Vagina (tissue), 2 donors: Measurements from ENCODE around the gene ROCK2. TPM values are rescaled to one million over a fixed set of nuclear protein-coding genes. Genes with fewer than 3 reads are reported as not detected.

Experiments
- DNase-seq, 2 donors: peaks; one replicate each; pipeline ENCODE4 v3.0.0-alpha.2; 2017; ENCODE audit errors: extremely low spot score in 2 of 2
- H3K27ac ChIP-seq: fragments of 200-600 bp; sonication (generic); one replicate; pipeline ENCODE4 v1.5.1; 2019
- H3K27me3 ChIP-seq: fragments of 200-600 bp; sonication (generic); one replicate; pipeline ENCODE4 v1.5.1; 2019
- H3K36me3 ChIP-seq, 2 donors: fragments of 200-600 bp; sonication (generic); one replicate each; pipeline ENCODE4 v1.5.1; 2017 to 2019
- H3K4me1 ChIP-seq: fragments of 200-600 bp; sonication (generic); one replicate; pipeline ENCODE4 v1.5.1; 2019
- H3K4me3 ChIP-seq, 2 donors: fragments of 200-600 bp; sonication (generic); 1 replicate in 1 of 2; 2 replicates in 1 of 2; pipeline ENCODE4 v1.5.1; 2016 to 2019
- H3K9me3 ChIP-seq: fragments of 200-600 bp; sonication (generic); one replicate; pipeline ENCODE4 v1.5.1; 2019
- CTCF ChIP-seq, 3 experiments: fragments of 450-650 bp in 2 of 3; fragments of 200-600 bp in 1 of 3; sonication (generic) in 1 of 3; IDR thresholded peaks; one replicate each; pipeline ENCODE4 v1.5.1; 2017 to 2019; ENCODE audit warnings: antibody characterized with exemption in 3 of 3, mild to moderate bottlenecking in 2 of 3, moderate library complexity in 2 of 3
- POLR2A ChIP-seq, 2 donors: fragments of 450-650 bp; IDR thresholded peaks; one replicate each; pipeline ENCODE4 v1.6.1; 2017; ENCODE audit warnings: antibody characterized with exemption in 2 of 2, mild to moderate bottlenecking in 2 of 2, moderate library complexity in 2 of 2
- POLR2AphosphoS5 ChIP-seq, 2 donors: sonication (generic); formaldehyde crosslinking; IDR thresholded peaks; one replicate each; pipeline ENCODE4 v1.9.0; 2017; ENCODE audit warnings: antibody characterized with exemption in 2 of 2, mild to moderate bottlenecking in 2 of 2, low read depth in 1 of 2; ENCODE audit not compliant: insufficient read depth in 1 of 2
- intact Hi-C: fragments of 100-400 bp; cut with DNase I; formaldehyde crosslinking; loops from one replicate; pipeline ENCODE4 v1.15.1; 2023
- total RNA-seq: library from RNA; depleted of rRNA; stranded (reverse); fragments of >200 nt; gene quantifications from one replicate; pipeline ENCODE4 v1.2.3, GENCODE V29; 2016

ROCK2 gene
- total RNA-seq, 1 donor from 2014 or later: 49.4 TPM

- no peaks in the 10 kb centered on the region for H3K9me3 ChIP-seq
- H3K27me3 ChIP-seq: no peaks in the 10 kb centered on the region
- no peak for DNase-seq
- no peaks in the 10 kb centered on the region for H3K36me3 ChIP-seq
- H3K4me3 ChIP-seq: no peak overlapping the region
- H3K4me1 ChIP-seq: no peaks in the 10 kb centered on the region
- TF ChIP-seq POLR2AphosphoS5 (IDR thresholded peaks at IDR 0.05; ENCODE audit: insufficient read depth in 1 of 2, low read depth in 1 of 2): no peak
- no peak for TF ChIP-seq CTCF (IDR thresholded peaks at IDR 0.05)
- TF ChIP-seq POLR2A (IDR thresholded peaks at IDR 0.05): no peak
- intact Hi-C loops: no loop called here
- no peak overlapping the region for H3K27ac ChIP-seq
Measured at GRCh38 chr2:11228692-11229091, 115.7 kb downstream of the ROCK2 start.

DNA sequence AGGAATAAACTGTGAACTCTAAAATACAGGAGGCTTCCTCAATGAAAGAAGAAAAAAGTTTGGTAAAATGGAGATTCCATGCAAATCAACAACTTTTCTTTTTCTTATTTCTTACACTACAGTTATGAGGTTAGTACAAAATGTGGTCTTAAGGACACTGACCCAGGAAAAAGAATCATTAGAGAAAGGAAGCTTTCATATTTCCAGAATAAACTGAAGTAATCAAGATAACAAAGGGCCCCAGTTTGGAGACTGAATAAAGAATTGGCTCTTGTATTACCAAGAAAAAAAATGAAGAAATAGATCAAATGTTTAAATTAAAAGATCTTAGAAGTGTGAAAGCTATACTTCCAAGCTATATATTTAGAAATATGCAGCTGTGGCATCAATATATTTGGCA, 116.8 kb downstream of the ROCK2 start:
- no peak for DNase-seq
- Histone ChIP-seq H3K27ac (no peak overlapping the region), H3K27me3 (no peaks in the 10 kb centered on the region), H3K4me1 (no peaks in the 10 kb centered on the region), H3K9me3 (no peaks in the 10 kb centered on the region), H3K4me3 (no peak overlapping the region), H3K36me3 (no peaks in the 10 kb centered on the region)
- intact Hi-C loops: no loop called here
- TF ChIP-seq CTCF (IDR thresholded peaks at IDR 0.05) (no peak), POLR2A (IDR thresholded peaks at IDR 0.05) (no peak), POLR2AphosphoS5 (IDR thresholded peaks at IDR 0.05; ENCODE audit: insufficient read depth in 1 of 2, low read depth in 1 of 2) (no peak)

- Histone ChIP-seq H3K4me1 (no peaks in the 10 kb centered on the region), H3K9me3 (no peaks in the 10 kb centered on the region), H3K27me3 (no peaks in the 10 kb centered on the region), H3K4me3 (no peak overlapping the region), H3K27ac (no peak overlapping the region), H3K36me3 (peaks cover 0 to 16% of the 10 kb centered on the region in 2 donors)
- TF ChIP-seq POLR2A (IDR thresholded peaks at IDR 0.05) (no peak), CTCF (IDR thresholded peaks at IDR 0.05) (no peak), POLR2AphosphoS5 (IDR thresholded peaks at IDR 0.05; ENCODE audit: insufficient read depth in 1 of 2, low read depth in 1 of 2) (no peak)
- intact Hi-C loops: no loop called here
- DNase-seq: no peak
Measured at GRCh38 chr2:11224887-11225286, 119.5 kb downstream of the ROCK2 start.

GRCh38 chr2:11222845-11223244, 121.6 kb downstream of the ROCK2 start:
- Histone ChIP-seq H3K27ac (no peak overlapping the region), H3K36me3 (peaks cover 0 to 17% of the 10 kb centered on the region in 2 donors), H3K9me3 (no peaks in the 10 kb centered on the region), H3K27me3 (no peaks in the 10 kb centered on the region), H3K4me1 (no peaks in the 10 kb centered on the region), H3K4me3 (no peak overlapping the region)
- DNase-seq: no peak
- no peak for TF ChIP-seq CTCF (IDR thresholded peaks at IDR 0.05)
- TF ChIP-seq POLR2A (IDR thresholded peaks at IDR 0.05): no peak
- TF ChIP-seq POLR2AphosphoS5 (IDR thresholded peaks at IDR 0.05; ENCODE audit: insufficient read depth in 1 of 2, low read depth in 1 of 2): no peak
- intact Hi-C loops: no loop called here

DNA sequence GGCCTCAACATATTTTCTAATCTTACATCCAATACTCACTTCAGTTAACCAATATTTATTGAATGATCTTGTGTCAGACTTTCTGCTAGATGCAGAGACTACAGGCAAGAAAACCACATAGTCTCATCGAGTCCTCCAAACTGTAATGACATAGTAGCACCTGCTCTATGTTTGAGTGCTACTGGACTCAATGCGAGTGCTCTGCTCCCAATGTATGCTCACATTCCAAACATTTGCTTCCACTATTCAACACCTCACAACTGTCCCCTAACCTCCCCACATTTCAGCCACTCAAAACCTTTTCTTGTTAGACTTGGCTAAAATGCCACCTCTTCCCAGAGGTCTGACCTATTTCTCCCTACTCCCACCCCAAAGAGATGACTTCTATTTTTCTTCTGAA, 124.0 kb downstream of the ROCK2 start:
- no peak overlapping the region for H3K4me3 ChIP-seq
- no peak for DNase-seq
- no peaks in the 10 kb centered on the region for H3K27me3 ChIP-seq
- H3K4me1 ChIP-seq: no peaks in the 10 kb centered on the region
- H3K9me3 ChIP-seq: no peaks in the 10 kb centered on the region
- intact Hi-C loops: no loop called here
- H3K36me3 ChIP-seq: peaks cover 0 to 27% of the 10 kb centered on the region in 2 donors
- TF ChIP-seq CTCF (IDR thresholded peaks at IDR 0.05) (no peak), POLR2A (IDR thresholded peaks at IDR 0.05) (no peak)
- H3K27ac ChIP-seq: no peak overlapping the region
